ENCODE data around the gene PLAC9.

DNA sequence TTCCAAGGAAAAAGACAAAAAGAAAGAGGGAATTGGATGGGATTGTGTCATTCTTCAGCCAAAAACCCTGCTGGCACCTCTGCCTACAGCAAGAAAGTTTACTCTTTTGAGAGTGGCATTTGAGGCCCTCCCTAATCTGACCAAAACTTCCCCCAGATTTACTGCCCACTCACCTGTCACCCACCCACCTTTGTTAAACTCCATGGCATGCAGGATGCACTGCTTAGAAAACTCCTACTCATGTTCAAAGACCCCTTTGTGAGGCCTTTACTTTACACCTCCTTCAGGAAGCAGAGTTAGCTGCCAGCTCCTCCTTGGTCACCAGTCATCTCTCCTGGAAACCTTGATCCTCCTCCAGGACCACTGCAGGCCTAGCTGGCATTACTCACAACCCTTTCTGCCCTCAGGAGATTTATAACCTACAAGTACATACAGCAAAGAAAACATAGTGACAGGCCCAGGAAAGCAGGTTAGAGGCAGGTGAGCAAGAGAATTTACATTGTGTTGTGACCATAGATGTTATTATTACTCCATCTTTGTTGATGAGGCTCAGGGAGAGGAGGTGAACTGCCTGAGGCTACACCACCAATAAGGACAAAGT, 10.3 kb upstream of the PLAC9 start:
- TF ChIP-seq, protein P1, sequence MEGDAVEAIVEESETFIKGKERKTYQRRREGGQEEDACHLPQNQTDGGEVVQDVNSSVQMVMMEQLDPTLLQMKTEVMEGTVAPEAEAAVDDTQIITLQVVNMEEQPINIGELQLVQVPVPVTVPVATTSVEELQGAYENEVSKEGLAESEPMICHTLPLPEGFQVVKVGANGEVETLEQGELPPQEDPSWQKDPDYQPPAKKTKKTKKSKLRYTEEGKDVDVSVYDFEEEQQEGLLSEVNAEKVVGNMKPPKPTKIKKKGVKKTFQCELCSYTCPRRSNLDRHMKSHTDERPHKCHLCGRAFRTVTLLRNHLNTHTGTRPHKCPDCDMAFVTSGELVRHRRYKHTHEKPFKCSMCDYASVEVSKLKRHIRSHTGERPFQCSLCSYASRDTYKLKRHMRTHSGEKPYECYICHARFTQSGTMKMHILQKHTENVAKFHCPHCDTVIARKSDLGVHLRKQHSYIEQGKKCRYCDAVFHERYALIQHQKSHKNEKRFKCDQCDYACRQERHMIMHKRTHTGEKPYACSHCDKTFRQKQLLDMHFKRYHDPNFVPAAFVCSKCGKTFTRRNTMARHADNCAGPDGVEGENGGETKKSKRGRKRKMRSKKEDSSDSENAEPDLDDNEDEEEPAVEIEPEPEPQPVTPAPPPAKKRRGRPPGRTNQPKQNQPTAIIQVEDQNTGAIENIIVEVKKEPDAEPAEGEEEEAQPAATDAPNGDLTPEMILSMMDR (IDR thresholded peaks at IDR 0.05) = no peak
- TF ChIP-seq, protein P2, sequence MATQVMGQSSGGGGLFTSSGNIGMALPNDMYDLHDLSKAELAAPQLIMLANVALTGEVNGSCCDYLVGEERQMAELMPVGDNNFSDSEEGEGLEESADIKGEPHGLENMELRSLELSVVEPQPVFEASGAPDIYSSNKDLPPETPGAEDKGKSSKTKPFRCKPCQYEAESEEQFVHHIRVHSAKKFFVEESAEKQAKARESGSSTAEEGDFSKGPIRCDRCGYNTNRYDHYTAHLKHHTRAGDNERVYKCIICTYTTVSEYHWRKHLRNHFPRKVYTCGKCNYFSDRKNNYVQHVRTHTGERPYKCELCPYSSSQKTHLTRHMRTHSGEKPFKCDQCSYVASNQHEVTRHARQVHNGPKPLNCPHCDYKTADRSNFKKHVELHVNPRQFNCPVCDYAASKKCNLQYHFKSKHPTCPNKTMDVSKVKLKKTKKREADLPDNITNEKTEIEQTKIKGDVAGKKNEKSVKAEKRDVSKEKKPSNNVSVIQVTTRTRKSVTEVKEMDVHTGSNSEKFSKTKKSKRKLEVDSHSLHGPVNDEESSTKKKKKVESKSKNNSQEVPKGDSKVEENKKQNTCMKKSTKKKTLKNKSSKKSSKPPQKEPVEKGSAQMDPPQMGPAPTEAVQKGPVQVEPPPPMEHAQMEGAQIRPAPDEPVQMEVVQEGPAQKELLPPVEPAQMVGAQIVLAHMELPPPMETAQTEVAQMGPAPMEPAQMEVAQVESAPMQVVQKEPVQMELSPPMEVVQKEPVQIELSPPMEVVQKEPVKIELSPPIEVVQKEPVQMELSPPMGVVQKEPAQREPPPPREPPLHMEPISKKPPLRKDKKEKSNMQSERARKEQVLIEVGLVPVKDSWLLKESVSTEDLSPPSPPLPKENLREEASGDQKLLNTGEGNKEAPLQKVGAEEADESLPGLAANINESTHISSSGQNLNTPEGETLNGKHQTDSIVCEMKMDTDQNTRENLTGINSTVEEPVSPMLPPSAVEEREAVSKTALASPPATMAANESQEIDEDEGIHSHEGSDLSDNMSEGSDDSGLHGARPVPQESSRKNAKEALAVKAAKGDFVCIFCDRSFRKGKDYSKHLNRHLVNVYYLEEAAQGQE (IDR thresholded peaks at IDR 0.05; ENCODE audit: insufficient read depth in 1 of 2, low read depth in 2 of 2, low read length in 1 of 2) = no peak
- no peak for TF ChIP-seq POLR2AphosphoS5 (IDR thresholded peaks at IDR 0.05; ENCODE audit: low read depth, low read length)
